Renal cortical epithelial cell (primary cell): ENCODE measurements around the gene ART1. TPM values are rescaled to one million over a fixed set of nuclear protein-coding genes. Genes with fewer than 3 reads are reported as not detected.
"Not testable (repeated sequence)": the region's sequence is repeated elsewhere in the genome, so short reads cannot be mapped to it uniquely, and the experiment has no call there.

Experiments used
- DNase-seq: peaks from one replicate; pipeline ENCODE4 v3.0.0-alpha.2; 2011; ENCODE audit warnings: low read depth
- total RNA-seq: library from RNA; depleted of rRNA; stranded (reverse); fragments of >200 nt; gene quantifications from 2 replicates; pipeline ENCODE4 v1.2.3, GENCODE V29; 2014

The ART1 gene
- not detected in 2 replicates for total RNA-seq

GRCh38 chr11:3644817-3645235 lies at the start of gene ART1:
ART1 (plus strand) TSS chr11:3645128; CDS start chr11:3659214, 14,086 bp downstream.
- DNase-seq = no peak

- not testable (repeated sequence) for DNase-seq
Measured at GRCh38 chr11:3597743-3598142, 47.2 kb upstream of the ART1 start.

- DNase-seq = not testable (repeated sequence)
Measured at GRCh38 chr11:3600201-3600600, 44.7 kb upstream of the ART1 start.

GRCh38 chr11:3604167-3604566 lies 40.8 kb upstream of the ART1 start:
- no peak for DNase-seq

GRCh38 chr11:3605283-3605662 lies 39.7 kb upstream of the ART1 start:
- no peak for DNase-seq

GRCh38 chr11:3605771-3606203 lies 39.1 kb upstream of the ART1 start:
- no peak for DNase-seq

GRCh38 chr11:3609416-3610265 lies 35.3 kb upstream of the ART1 start:
- peak; percentile 29 for DNase-seq

- no peak for DNase-seq
Measured at GRCh38 chr11:3610846-3611245, 34.1 kb upstream of the ART1 start.

- DNase-seq = no peak
Measured at GRCh38 chr11:3611976-3612678, 32.8 kb upstream of the ART1 start.

GRCh38 chr11:3613998-3614741 lies 30.8 kb upstream of the ART1 start:
- no peak for DNase-seq

GRCh38 chr11:3614742-3615171 lies 30.2 kb upstream of the ART1 start:
- no peak for DNase-seq

GRCh38 chr11:3615998-3616397 lies 28.9 kb upstream of the ART1 start:
- DNase-seq = no peak

- DNase-seq = no peak
Measured at GRCh38 chr11:3616721-3617460, 28.0 kb upstream of the ART1 start.

- DNase-seq = no peak
Measured at GRCh38 chr11:3617990-3618389, 26.9 kb upstream of the ART1 start.

GRCh38 chr11:3622521-3622920 lies 22.4 kb upstream of the ART1 start:
- DNase-seq = no peak

- no peak for DNase-seq
Measured at GRCh38 chr11:3623121-3623520, 21.8 kb upstream of the ART1 start.

GRCh38 chr11:3623767-3624458 lies 21.0 kb upstream of the ART1 start:
- no peak for DNase-seq

- no peak for DNase-seq
Measured at GRCh38 chr11:3626250-3626960, 18.5 kb upstream of the ART1 start.

- peak; percentile 96 for DNase-seq
Measured at GRCh38 chr11:3627291-3627690, 17.6 kb upstream of the ART1 start.

- peak; percentile 7 for DNase-seq
Measured at GRCh38 chr11:3631331-3631730, 13.6 kb upstream of the ART1 start.
